GM19438 (cell line): ENCODE data around the gene RC3H1.
"Not testable (repeated sequence)": the region's sequence is repeated elsewhere in the genome, so short reads cannot be mapped to it uniquely, and the experiment has no call there.

Experiments
- ATAC-seq: cut with Tn5 transposase; IDR thresholded peaks from one replicate; pipeline ENCODE4 v1.9.1; 2021; ENCODE audit warnings: low read depth; ENCODE audit not compliant: unreplicated experiment

The RC3H1 gene

DNA sequence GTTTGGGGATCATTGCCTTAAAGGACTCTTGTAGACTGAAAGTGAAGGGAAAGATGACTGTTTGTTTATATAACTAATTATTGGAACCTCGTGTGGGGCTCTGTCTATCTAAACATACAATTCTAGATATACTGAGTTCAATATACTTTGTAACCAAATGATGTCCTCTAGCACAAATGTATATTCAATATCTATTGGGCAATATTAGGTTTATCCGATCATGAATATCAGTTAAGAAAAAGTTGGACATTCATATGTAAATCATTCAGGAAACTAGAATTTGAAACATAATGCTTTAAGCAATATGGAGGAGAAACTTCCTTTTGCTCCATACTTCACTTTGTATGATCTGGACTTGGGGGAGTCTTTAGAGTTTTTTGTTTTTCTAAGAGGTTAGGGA lies 8.9 kb upstream of the RC3H1 start:
- no peak for ATAC-seq

DNA sequence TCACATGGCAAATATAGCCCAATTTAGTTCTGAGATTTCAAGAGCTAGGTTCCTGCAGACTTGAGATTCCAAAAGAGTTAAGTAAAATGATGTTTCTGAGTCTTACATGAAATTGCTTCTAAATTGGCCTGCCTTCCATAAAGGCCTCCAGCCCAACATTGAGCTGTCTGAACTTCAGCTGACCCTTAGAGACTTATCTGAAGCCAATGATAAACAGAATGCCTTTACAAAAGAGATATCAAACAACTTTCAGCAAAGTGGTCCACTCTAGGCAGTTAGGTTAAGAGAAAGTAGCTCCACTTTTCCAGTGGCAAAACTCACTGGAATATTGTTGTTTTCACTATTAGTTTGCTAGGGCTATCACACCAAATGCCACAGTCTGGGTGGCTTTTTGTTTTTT lies 6.3 kb upstream of the RC3H1 start:
- ATAC-seq, result no peak

DNA sequence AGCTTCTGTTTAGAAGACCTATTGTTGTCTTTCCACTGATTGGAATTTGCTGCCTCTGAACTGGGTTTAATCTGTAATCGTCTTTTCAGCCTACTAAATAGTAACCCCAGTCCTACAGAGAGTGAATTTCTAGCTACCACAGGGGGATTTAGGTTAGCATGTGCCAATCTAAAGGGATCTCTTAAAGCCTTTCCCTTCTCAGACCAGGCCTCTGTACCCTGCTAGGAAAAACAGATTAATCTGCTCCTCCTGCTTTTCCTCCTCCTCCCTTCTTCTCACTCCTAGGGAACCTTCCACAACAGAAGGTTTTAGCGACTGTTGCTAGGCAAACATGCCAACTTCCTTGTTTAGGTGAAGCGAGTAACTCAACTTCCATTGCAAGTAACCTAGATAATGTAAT lies 1.3 kb upstream of the RC3H1 start:
- no peak for ATAC-seq

DNA sequence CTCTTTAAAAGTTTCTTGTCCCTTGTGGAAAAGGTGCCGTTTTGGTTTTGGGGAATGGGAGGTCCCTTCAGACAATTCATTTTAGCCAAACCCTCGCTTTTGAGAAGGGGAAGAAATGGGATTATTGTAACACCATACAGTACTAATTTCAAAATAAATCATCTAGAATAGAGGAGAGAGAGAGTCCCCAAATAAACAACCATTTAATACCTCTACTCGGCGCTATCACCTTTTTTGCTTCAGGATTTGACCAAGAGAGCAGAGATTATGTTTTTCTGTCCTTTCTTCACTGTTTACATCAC lies 770 bp upstream of the RC3H1 start:
- no peak for ATAC-seq

DNA sequence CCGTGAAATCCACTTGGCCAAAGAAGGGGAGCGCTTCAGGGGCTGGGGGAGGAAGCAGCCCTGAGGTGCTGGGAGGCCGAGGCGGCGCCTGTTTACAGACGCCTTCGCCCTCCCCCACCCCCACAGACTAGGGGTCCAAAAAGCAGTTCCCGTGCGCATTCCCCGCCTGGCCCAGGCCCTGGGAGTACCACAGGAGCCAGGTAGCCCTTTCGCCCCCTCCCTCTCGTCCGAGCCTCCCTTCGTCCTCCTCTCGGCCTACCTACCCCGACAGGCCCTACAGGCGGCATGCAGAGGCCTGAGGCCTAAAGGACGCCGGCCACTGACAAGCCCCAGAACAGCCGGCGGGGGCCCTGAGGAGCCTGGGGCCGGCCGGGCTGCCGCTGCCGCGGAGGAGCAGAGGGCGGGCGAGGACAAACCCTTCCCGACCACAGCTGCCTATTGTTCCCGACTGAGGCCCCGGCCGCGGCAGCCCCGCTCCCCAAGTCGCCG lies 522 bp downstream of the RC3H1 start:
- ATAC-seq, result peak; percentile 36

DNA sequence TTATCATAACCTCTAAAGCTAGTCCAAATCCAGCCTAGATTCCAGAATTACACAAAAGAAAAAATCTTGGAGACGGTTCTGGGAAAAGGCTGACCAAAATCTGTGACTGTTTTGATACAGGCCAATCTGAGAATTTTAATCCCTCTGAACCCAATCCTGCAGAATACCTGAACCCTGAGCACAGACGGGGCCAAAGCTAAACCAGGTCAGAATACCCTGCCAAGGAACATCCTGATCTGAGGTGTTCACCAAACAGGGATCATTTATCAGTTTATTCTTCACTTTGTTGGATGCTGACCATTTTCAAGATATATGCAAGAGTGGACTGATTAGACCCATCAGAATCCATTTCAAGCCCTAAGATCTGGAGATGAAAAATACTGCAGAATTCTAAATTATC lies 3.6 kb downstream of the RC3H1 start:
- ATAC-seq, result no peak

DNA sequence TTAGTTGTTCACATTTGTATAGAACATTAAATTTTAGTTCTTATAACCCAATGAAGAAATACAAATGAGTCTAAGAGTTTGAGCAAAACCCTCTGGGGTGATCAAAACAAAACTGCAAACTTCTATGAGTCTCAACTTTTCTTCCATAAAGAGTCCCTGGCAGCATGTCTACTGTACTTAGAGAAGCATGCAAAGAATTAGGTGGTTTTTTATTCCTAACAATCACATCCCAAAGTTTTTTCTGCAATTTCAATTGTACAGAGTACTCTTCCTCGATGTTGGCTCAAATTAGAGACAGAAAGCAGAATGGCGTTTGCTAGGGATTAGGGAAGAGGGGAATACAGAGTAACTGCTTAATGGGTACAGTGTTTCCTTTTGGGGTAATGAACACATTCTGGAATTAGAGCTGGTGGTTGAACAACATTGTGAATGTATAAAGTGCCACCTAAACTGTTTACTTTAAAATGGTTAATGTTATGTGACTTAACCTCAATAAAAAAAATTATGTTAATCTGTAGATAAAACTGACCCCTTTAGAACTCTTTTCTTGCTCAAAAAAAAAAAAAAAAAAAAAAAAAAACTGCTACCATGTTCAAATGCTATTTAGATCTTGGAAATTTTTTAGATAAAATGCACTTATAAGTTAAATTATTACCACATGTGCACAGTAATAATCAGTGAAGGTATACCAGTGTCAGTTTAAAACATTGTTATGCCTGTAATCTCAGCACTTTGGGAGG lies 4.8 kb downstream of the RC3H1 start:
- ATAC-seq, result no peak

DNA sequence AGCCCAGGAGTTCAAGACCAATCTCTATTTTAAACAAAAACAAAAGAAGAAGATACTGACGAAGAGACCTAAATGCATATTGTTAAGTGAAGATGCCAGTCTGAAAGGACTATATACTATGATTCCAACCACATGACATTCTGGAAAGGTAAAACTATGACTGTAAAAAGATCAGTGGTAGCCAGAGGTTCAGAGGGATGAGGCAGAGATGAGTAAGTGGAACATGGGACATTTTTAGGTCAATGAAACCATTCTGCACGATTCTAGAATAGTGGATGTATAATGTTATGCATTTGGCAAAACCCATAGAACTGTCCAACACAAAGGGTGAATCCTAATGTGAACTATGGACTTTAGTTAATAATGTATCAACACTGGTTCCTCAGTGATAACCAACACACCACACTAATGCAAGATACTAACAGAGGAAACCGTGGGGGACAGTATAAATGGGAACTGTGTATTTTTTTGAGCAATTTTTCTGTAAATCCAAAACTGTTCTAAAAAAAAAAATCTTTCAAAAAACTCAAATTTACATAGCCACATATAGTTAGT lies 8.2 kb downstream of the RC3H1 start:
- no peak for ATAC-seq

DNA sequence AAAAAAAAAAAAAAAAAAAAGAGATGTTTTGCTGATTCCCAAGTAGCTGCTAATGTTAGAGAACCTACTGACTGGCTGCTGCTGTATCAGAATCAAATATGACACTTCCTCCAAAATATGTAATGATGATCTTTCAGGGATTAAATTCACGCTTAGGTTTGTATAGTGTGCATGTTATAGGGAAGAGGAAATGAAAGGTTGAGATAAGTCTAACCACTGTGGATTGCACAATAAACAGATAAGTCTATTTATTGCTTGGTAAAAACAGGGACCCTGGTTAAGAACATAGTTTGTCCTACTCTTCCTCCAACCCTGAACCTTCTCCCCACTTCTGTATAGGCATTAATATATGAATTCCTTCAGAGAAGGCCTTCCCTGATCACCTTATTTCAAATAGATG lies 13.2 kb downstream of the RC3H1 start:
- no peak for ATAC-seq

DNA sequence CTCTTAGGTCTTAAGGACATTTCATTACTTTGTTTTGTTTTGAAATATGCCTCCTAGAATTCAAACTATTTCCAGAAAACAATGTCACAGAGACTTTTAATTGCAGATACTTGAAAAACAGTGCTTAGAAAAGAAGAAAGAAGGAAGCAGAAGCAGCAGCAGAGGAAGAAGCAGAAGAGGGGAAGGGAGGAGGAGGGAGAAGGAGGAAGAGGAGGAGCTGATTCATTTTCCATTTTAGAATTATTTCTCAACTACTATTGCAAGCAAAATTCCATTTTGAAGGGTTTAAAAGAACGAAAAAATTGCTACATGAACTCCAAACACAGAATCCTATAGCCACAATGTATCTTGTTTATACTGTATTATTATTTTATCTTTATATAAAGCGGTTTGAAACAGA lies 13.9 kb downstream of the RC3H1 start:
- no peak for ATAC-seq

DNA sequence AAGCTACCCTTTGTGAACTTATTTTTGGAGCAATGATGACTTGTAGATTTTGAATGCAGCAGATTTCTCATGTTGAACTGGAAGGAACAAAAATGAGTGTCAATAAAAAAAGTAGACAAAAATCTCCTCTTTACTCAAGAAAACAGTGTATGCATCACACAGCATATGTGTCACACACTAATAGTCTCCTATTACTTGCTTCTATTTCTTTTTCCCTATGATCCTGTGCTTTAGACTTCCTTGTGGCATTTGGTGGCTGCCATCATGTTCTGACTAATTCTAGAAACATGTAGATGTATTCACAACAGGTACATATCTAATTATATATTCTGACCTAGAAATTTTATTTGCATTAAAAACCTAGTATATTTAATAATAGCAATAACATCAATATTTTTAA lies 14.3 kb downstream of the RC3H1 start:
- ATAC-seq, result no peak

DNA sequence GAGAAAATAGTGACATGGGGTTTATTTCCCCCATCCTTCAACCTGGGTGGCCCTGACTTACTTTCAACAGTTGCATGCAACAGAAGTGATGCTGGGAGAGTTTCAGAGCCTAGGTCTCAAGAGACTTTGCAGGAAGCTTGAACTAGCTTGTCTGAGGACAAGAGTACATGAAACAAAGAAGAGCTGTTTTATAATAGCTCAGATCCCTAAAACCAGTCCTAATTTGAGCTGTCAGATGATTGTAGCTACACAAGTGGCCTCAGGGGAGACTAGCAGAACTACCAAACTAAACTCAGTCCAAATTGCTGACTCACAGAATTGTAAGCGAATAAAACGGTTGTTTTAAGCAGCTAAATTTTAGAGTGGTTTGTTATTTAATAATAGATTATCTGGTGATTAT lies 17.1 kb downstream of the RC3H1 start:
- peak; percentile 91 for ATAC-seq

DNA sequence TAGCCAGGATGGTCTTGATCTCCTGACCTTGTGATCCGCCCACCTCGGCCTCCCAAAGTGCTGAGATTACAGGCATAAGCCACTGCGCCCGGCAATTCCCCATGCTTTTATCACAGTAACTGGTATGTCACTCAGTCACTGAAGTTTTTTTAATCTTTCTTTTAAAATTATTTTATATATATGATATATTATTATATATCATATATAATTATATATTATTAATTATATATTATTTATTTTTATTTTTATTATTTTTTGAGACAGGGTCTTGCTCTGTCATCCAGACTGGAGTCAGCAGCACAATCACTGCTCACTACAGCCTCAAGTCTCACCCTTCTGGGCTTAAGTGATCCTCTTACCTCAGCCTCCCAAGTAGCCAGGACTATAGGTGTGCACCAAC lies 18.3 kb downstream of the RC3H1 start:
- ATAC-seq, result no peak

DNA sequence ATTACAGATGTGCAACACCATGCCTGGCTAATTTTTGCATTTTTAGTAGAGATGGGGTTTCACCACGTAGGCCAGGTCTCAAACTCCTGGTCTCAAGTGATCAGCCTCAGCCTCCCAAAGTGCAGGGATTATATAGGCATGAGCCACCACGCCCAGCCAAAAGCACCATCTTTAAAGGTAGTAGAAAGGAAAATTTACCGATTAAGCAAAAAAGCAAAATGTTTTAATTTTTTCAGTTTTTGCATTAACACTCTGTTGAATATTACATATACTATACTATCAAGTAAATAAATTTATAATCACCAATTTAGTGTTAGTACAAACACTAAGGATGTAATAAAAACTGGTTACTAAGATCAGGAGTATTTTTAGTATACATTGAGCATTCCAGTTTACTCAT lies 20.6 kb downstream of the RC3H1 start:
- ATAC-seq, result no peak

DNA sequence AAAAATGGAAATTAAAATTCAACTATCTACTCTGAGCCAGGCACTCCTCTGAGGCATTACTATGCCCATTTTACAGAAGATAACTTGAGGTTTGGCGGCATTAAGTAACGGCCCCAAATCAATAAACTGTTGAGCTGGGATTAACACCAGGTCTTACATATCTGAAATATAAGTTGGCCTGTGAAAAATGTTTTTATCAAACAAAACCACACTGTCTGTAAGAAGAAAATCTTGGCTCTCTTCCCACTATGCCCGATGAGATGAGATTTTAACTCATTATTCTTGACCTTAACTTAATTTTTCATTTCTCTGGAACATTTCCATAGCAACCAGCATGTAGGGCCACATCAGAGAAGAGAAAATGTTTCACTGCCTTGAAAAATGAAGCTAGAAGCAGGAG lies 21.8 kb downstream of the RC3H1 start:
- no peak for ATAC-seq

DNA sequence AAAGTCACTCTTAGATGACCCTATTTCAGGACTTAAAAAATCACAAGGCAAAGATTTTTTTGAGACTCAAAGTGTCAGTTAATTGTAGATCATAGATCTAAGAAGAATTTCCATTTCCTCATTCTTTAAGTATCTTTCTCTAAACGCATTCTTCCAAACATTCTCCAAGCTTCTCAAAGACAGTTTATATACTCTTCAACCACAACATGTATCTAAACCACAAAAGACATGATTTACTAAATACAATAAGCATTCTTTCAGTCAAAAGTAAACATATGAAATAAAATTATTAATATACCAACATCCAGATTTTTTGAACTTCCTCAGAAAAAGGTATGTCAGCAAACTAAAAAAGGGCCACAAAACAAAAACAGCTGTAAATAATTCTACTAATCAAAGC lies 24.4 kb downstream of the RC3H1 start:
- ATAC-seq, result no peak

DNA sequence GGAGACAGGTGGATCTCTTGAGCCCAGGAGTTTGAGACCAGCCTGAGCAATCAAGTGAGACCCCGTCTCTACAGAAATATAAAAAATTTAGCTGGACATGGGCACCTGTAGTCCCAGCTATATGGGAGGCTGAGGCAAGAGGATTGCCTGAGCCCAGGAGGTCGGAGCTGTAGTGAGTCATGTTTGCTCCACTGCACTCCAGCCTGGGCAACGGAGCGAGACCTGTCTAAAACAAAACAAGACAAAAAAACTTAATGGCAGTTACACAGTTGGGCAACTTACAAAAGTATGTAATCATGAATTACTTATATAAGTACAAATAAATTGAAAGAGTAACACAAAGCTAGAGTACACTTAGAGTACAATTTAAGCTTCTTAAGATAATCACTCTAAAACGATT lies 25.2 kb downstream of the RC3H1 start:
- no peak for ATAC-seq

DNA sequence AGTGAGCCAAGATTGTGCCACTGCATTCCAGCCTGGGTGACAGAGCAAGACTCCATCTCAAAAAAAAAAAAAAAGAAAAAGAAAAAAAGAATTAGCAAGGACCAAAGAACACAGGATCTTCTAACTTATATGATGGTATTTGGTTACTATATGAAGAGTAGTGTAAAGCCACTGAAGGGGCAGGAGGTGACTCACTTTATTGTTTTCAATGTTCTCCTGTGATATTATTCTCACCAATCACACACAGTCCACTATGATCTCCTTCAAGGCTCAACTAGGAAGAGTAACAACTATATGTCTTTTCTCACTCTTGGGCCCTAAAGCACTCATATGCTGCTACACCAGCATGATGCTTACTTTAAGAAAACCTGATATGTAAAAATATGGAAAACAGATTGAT lies 26.7 kb downstream of the RC3H1 start:
- no peak for ATAC-seq

DNA sequence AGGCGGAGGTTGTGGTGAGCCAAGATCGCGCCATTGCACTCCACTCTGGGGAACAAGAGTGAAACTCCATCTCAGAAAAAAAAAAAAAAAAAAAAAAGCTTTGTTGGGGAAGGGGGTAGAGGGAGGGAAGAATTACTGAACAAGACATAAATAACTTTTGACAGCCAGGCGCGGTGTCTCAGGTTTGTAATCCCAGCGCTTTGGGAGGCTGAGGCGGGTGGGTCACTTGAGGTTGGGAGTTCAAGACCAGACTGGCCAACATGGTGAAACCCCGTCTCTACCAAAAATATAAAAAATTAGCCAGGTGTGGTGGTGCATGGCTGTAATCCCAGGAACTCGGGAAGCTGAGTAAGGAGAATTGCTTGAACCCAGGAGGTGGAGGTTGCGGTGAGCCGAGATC lies 28.2 kb downstream of the RC3H1 start:
- ATAC-seq, result not testable (repeated sequence)

DNA sequence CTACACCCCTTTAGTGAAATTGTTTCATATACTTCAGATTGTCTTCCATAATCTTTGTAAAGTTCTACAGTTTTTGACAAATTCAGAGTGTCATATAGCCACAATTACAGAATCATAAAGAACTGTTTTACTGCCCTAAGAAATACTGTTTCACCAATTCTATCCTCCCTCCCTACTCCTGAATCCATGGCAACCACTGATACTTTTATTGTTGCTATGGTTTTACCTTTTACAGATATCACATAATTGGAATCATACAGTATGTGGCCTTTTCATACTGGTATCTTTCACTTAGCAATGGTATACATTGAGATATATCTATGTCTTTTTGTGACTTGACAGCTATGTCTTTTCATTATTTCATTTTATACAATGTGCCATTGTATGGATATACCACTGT lies 34.1 kb downstream of the RC3H1 start:
- no peak for ATAC-seq

DNA sequence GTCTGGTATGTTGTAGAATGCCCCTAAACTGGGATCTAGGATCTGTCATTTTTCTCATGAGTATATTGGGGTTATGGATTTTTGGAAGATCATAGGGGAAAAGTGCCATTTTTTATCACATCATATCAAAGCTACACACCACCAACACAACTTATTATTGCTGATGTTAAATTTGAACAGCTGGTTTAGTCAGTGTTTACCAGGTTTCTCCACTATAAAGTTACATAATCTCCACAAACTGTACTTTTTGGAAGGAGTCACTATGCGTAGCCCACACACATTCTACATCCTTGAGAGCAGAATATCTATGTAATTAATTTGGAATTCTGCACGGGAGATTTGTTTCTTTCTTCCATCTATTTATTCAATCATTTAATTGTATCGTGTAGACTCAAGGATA lies 35.2 kb downstream of the RC3H1 start:
- no peak for ATAC-seq

DNA sequence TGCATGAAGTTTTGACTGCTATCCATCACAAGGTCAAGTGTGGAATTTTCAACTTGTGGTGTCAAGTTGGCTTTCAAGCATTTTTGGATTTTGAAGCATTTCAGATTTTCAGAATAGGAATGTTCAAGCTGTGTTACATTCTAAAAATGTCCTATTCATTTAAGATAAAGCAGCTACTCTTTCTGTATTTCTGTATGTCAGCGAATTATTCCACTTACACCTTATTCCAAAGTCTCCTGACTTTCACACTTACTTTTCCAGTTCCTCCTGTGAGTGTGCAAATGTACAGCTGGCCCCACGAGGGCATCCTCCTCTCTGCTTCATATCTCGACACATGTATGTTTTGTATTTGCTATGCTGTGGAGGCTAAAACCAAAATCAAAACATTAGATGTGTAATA lies 51.9 kb downstream of the RC3H1 start:
- ATAC-seq, result no peak

DNA sequence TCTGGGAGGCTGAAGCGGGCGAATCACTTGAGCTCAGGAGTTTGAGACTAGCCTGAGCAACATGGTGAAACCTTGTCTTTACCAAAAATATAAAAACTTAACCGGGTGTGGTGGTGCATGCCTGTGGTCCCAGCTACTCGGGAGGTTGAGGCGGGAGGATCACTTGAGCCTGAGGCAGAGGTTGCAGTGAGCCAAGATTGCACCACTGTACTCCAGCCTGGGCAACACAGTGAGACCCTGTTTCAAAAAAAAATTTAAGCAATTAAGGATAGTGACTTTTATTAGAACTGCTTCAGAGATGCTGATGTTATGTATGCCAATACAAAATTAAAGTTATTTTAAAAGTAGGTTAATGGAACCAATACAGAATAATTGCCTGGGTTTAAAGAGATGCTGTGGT lies 56.3 kb downstream of the RC3H1 start:
- not testable (repeated sequence) for ATAC-seq
